ENCODE measurements around the gene SLC35B1. TPM values are rescaled to one million over a fixed set of nuclear protein-coding genes. Genes with fewer than 3 reads are reported as not detected.
A peak's percentile ranks its signal among the peaks of the same experiment; 100 is the strongest.

Gene SLC35B1, protein sequence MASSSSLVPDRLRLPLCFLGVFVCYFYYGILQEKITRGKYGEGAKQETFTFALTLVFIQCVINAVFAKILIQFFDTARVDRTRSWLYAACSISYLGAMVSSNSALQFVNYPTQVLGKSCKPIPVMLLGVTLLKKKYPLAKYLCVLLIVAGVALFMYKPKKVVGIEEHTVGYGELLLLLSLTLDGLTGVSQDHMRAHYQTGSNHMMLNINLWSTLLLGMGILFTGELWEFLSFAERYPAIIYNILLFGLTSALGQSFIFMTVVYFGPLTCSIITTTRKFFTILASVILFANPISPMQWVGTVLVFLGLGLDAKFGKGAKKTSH
- 37.2 TPM for total RNA-seq

DNA sequence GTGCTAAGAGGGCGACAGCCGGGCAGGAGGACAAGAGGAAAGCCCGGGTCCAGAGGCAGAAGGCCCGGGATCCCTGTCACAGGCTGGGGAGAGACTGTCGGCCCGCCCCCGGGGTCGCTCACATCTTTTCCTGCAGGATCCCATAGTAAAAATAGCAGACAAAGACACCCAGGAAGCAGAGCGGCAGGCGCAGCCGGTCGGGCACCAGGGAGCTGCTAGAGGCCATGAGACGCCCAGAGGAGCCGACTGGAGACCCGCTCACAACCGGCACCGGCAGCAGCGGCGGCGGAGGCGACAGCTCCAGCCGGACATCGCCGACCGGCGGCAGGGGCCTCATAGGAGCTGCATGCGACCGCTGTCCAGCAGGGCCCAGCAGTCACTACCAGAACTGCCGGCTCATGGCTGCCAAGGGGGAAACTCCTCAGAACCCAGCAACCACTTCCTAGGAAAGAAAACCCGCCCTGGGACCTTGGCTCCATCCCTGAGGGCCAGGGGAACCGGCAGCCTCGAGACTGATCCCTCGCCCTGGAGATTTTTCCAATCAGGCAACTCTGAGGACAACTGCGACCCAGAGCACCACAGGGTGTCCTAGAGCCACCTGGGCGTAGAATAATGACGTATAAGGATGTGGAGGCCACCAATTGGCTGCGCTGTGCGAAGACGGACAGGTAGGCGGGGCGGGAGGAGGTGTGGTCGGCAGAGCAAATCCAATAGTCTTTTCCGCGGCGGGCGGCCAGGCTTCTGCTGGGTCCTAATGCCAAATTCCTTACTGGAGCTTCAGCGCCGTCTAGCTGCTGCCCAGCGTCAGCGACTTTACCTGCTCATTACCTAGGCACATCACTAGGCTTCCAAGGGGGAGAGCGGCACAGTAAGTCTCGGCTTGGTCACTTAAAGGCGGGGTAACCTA is at the start of gene SLC35B1:
Gene SLC35B1, minus strand, starts transcription at position 357 of the 907 bp plus-strand sequence. Its CDS starts 131 bp downstream, at position 226.
- ATAC-seq, result peak; percentile 99

DNA sequence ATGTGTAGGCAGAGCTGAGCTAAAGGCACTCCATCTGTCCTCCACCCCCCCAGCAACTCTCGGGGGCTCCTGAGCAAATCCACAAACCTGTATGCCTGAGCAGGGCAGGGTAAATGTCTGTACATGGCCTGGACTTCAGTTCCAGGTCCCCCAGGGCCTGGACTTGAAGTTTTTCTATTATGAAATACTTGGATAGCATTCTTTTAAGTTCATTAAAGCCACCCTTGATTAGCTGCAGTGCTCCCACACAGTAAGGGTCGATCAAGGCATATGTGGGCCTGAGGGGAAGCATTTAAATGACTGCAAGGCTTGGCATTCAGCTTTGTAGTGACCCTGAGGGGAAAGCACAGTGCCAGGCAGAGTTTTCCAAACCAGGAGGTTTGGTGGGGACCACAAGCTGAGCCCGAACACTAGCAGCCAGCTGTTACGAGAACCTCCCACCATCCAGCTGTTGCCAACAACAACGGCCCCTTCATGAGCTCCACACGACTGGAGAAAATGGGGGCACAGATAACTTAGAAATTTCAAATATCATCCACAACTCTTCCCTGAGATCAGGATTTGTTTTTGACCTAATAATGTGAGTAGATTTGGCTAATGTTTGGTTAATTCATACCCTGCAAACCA is 49.5 kb upstream of the SLC35B1 start:
- ATAC-seq, result no peak

DNA sequence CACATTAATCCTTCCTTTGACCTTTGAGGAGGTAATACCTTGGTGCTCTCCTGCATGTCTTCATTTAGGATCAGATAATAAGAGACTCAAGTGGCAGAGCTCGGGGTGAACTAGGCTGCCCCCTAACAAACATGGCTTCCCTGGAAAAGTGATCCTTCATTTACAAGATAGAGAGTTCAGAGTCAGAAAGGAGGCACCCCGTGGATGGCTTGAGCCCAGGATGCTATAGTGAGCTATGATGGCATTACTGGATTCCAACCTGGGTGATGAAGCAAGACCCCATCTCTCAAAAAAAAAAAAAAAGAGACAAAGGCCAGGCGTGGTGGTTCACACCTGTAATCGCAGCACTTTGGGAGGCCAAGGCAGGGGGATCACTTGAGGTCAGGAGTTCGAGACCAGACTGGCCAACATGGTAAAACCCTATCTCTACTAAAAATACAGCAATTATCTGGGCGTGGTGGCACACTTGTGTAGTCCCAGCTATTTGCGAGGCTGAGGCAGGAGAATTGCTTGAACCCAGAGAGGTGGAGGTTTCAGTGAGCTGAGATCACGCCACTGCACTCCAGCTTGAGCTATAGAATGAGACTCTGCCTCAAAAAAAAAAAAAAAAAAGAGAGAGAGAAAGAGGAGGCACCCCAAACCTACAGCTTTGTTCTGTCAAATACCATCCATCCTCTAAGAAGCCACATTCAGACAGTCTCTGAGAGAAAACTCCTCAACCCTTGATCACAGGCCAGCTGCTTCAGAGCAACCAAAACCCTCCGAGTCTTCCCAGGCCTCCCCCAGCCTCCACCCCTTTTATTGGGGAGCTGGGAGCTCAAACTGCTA is 48.8 kb upstream of the SLC35B1 start:
- ATAC-seq, result no peak

DNA sequence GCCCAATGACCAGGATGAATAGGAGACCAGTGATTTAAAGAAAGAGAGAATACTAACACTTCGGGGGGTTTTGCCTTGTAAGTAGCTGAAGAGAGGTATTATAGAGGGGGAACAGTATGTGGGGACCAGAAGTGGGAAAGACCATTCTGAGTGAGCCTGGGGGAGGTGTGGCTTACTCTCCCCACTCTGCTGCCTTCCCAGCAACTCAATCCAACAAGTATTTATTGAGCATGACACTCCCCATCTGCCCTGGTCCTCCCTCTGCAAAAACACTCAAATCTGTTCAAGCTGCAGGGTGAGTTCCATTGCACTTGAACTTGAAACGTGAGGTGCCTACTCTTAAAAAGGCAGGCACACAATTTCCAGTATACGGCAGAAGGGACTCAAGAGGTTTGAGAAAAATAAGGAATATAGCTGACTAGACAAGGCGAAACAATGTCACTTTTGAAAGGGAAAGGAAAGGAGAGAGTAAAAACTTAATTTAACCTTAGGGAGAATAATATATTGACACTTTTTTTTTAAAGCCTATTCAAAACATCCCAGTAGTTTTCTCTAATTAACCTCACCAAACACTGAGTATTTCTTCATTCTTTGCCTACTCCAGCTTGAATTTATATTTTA is 48.0 kb upstream of the SLC35B1 start:
- no peak for ATAC-seq

DNA sequence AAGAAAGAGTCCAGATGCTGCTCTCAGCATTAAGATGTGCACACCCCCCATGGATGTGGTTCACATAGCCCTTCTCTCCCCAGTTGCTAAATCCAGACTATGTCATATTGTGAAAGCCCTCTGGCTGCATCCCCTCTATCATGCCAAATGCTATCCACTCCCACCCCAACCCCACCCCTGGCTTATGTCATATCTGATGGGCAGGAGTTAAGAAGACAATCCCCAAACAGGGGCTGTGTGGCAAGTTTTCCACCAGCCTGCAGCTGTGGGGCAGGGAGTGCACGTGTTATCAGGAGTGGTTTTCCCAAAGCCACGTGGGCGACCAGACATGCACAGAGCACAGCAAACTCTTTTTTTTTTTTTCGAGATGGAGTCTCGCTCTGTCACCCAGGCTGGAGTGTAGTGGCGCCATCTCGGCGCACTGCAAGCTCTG is 46.2 kb upstream of the SLC35B1 start:
- ATAC-seq, result no peak

DNA sequence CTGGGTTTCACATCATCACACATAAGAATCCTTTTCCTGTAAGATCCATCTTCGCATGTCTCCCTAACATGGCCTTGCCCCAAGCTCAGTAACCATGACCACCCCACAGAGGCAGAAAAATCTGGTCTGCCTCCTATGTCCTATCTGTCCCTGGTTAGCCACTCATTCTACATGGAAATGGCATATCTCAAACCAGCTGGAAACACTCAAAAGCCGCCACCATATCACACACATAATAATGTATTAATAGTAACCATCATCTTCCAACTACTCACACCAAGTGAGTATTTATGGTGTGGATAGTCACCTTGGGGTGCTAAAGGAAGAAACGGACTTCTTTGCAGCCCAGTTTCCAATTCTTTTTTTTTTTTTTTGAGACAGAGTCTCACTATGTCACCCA is 44.7 kb upstream of the SLC35B1 start:
- ATAC-seq, result no peak

DNA sequence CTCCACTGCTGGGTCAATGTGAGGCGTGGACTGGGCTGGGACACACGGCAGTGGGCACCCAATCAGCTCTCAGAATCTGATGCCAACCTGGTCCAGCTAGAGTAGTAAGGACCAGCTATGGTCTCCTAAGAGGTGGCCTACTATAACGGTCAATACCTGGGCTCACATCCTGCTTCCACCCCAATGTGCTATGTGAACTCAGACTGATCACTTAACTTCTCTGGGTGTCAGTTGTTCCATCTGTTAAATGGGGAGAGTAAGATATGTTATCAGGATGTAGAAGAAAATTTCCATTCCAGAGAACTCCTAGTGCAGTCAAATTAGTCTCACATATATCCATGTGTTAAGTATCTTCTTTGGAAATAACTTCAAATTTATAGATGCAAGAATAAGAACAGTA is 42.0 kb upstream of the SLC35B1 start:
- no peak for ATAC-seq

DNA sequence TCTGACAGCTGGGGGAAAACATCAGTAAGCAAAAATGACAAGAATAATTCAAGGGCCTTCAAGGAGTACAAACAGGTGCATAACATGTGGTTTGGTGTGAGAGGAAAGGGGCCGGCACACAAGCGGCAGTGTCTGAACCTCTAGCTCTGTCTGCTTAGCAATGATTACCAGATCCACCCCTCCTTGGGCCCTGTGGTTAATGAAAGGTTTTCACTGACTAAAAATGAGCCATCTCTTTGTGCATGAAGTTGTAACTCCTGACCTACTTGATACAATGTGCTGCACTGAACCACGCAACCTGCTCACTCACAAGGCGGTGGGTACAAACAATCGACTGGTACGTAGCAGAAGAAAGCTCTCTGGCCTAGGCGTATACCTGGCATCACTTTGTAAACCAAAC is 41.0 kb upstream of the SLC35B1 start:
- ATAC-seq, result peak; percentile 42

DNA sequence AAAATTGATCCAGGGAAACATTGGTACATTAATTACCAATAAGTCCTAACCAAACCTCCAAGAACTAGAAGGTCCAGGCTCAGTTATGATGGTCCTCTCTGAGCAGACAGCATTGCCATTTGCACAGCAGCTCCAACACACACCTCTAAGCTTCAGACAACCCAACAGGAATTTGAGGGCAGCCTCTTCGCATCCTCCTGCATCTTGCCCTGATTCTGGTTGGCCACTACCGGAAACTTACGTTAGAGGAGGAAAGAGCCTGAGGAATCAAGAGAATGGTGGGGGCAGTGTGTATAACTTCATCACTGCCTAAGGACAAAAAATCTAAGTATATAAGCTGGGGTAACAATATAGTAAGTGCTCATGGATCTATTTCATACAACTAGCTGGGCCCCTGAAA is 40.5 kb upstream of the SLC35B1 start:
- ATAC-seq, result no peak

DNA sequence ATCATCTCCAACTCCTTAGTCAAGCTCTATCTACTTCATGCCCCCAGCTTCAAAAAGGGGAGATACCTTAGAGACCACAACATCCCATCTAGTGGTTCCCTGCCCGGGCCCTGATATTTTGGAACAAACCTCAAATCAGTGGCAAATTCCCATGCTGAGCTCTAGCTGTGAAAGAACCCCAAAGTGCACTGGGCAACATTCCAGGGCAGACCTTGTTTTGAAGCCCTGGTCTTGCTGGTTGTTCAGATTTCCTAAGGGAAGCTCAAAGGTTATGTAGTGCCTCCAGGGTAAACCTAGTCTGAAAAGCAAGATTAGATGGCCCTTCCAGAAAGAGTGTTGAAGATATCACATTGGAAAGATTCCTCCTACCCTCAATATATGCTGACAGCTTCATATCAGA is 39.9 kb upstream of the SLC35B1 start:
- ATAC-seq, result no peak

DNA sequence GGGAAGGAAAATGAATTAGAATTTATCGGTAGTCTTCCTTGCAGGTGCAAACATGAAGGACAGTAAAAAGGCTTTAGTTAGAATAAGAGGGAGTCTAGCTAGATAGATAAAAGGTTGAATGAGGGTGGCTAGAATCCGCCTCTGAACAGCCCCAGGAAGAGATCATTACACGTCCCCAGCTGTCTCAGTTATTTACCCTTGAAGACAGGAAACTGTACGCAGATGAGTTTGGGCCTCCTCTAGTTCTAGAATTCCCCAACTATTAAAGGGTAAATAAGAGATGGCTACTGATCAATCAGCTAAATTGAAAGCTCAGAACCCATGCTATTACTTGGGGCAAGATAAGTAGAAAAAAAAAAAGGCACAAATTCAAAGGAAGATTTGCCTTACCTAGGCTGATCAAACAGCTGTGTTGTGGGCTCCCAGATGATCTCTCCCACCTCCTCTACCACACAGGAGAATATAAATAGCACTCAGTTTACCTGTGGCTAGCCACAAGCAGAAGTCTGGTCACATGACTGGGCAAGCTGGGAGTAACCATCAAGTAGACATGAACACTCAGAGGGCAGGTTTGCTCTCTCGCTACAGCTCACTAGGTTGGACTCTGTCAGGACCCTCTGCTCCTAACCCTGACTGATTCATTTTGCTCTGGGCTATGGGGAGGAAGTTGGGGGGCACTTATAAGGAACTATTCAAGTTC is 39.2 kb upstream of the SLC35B1 start:
- peak; percentile 39 for ATAC-seq

DNA sequence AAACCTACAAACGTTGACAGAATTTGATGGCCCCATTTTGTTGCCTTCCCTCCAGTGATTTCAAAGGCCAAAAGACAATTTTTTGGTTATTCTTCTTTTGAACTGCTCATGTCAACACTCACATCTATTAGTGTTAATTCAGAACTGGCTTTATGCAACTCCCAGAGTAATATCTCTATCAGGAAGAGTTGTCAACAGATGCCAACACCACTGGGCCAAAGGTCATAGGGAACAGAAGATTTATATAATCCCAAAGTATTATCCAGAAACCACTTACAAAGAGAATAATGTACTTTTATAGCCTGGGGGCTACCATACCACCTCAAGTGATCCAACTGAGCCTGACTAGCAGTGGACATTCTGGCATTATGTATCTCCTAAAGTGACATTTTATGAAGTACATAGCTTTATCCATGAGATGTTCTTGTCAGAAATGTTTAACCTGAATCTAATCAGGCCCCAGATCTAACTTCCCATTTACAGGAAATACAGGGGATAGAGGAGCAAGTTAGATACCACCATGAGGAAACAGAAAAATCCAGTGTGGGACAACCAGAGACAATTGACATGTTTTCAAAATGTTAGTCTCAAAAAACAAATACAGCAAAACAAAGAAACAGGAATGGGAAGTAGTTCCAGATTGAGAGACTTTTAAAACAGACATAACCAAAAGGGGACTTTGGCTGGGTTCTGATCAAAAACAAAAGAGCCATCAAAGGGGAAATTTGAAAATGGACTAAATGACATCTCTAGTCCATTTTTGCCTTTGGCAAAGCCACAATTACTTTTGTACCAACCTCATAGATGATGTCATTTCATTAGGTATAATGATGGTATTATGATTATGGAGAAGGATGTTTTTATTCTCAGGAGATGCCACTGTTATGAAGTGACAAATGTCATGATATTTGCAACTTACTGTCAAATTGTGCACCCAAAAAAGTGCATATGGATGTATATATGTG is 37.7 kb upstream of the SLC35B1 start:
- ATAC-seq, result no peak

DNA sequence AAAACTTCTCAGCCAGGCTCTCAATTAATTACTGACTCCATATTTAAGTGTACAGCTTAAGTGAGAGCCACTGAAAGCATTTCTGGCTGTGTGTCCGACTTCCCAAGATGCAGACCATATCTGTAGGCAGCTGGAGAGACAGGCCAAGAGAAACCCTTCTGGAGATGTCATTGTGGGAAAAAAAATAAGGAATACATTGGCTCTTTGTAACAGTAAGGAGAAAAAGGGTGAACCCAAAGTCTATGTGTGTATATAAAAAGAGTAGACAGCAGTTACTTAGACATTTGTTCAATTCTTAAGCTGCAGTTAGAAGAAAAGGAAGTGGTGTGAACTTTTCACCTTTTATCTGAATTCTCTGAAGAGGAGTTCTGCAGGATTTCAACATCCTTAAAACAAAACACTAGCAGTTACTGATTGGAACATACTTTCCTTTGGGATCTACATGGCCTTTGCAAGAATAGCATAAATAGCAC is 34.4 kb upstream of the SLC35B1 start:
- ATAC-seq, result no peak

DNA sequence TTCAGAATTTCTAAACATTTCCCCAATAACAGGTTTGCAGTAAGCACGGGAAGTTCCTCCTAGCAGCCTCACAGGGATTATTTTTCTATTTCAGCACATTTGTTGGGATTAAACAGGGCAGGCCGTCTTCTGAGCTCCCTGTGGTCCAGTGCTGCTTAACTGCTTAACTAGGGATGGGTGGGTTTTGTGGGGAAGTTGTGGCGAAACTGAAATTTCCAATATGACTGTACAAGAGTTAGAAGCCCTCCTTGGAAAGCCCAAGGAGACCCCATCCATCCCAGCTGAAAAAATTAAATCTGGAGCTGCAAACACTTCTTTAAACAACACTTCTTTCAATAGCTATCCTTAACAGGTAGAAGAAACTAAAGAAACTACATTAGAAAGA is 33.9 kb upstream of the SLC35B1 start:
- no peak for ATAC-seq

DNA sequence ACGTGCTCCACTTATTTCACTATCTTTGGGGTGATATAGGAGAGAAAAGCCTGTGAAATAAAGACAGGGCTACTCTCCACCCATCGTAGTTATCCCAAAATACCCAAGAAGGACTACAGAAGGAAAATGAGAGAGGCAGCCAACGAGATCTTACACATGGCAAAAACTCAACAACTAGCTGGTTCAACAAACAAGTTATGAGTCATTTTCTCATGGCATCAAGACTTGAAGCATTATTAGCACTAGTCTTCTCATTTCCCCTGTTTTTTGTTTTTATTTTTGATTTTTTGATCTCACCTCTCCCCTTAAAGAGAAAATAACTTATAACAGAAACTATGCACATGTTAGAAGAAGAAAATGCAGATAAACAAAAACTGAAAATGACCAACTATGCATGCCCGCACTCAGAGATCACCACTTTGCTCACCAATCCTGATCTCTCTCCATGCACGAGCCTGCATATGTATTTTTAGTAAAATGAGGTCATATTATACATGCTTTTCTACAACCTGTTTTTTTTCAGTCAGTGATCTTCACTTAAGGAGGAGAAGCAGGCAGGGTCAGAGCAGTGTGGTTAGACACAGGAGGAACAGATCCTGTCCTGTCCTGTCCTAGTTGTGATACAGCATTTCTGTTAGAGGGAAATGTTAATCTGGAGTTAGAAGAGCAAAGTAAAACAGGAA is 33.4 kb upstream of the SLC35B1 start:
- peak; percentile 48 for ATAC-seq

DNA sequence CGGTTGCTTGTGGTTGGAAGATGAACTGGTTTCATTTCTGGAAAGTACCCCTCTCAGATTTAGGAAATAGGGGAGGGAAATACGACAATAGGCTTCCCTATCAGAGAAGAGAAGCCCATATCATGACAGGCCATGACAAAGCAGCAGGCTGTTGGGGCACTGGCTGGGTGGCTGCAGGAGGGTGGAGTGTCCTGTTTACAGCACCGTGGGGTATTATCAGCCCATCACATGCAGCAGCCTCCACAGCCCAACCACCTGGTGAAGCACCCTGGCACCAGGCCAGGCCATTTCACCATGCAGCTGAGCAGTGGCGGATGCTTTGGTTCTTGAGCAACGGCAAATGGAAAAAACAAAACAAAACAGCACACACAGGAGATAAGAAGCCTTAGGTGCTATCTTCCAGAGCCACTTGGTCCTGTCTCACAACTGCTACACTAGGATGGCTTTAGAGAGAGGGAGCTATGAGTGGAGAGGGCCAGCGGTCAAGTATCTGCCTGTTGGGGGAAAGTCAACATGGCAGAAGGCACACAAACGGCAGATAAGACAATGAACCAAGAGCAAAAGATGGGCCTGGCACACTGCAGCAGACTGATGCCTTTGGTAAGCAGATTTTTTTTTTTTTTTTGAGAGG is 32.0 kb upstream of the SLC35B1 start:
- peak; percentile 78 for ATAC-seq

DNA sequence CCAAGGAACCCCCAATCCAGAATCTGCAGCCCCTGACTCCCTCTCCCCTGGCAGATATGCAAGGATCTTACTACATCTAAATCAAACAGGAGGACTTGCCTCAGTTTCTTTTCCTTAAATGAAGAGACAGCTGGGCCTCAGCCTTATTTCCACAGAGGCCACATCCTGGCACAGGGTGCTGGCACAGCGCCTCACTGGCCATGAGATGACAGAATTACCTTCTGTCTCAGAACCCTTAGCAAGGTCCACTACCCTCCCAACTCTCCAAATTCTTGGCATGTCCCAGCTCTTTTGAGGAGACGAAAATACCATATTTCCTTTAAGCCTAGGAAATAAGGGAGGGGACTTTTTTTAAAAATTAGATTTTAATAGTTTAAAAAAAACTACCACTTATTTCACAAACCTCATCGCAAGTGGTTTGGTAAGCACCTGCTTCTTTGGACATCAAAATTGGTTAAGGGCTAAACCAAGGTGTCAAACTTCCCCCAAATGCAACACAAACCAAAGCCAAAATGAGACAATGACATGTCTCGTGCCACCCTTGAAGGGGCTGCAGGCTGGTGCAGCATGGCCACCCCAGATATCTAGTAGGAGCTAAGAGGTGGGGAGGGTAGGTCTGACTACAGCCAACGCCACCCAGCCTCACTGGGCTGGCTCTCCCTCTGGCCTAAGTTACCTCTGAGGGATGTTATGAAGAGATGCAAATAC is 30.8 kb upstream of the SLC35B1 start:
- ATAC-seq, result no peak
